Measurements from ENCODE around the gene MAP3K5.

MAP3K5 gene

GRCh38 chr6:136737871-136738691, 54.2 kb downstream of the MAP3K5 start:
- Histone ChIP-seq H4K91ac (ENCODE audit: low read length) (no peak overlapping the region), H2AK5ac (ENCODE audit: low read length, severe bottlenecking) (no peak overlapping the region), H3K4me1 (ENCODE audit: control insufficient read depth, insufficient read depth, low read depth, low read length) (no peaks in the 10 kb centered on the region), H3K9me3 (ENCODE audit: control insufficient read depth, low read length) (no peaks in the 10 kb centered on the region), H4K8ac (ENCODE audit: low read length) (no peak overlapping the region), H2BK15ac (ENCODE audit: low read depth, poor library complexity, severe bottlenecking) (no peak overlapping the region), H3K9ac (ENCODE audit: low read length) (peak overlapping the region; percentile 35), H2BK5ac (ENCODE audit: low read depth, low read length, poor library complexity, severe bottlenecking) (no peak overlapping the region), H2BK120ac (ENCODE audit: low read depth, low read length) (no peak overlapping the region), H3K27ac (ENCODE audit: low read length, poor library complexity, severe bottlenecking) (no peak overlapping the region), H3K18ac (ENCODE audit: low read depth in 1 of 2, low read length in 2 of 2) (no peak overlapping the region), H3K36me3 (ENCODE audit: control insufficient read depth in 1 of 2, insufficient read depth in 2 of 2, low read depth in 1 of 2, low read length in 2 of 2) (no peaks in the 10 kb centered on the region), H2BK12ac (ENCODE audit: low read length in 2 of 2) (peak overlapping the region in 1 of 2 experiments; percentile 56), H3K23ac (ENCODE audit: low read length in 2 of 2) (no peak overlapping the region), H2AFZ (ENCODE audit: low read depth, low read length) (no peak overlapping the region), H3K27me3 (ENCODE audit: control insufficient read depth in 1 of 2, insufficient read depth in 1 of 2, low read length in 2 of 2) (no peaks in the 10 kb centered on the region), H3K4ac (ENCODE audit: low read depth in 1 of 2, low read length in 2 of 2) (peak overlapping the region in 1 of 2 experiments; percentile 10), H3K4me3 (ENCODE audit: insufficient read depth in 1 of 2, low read depth in 1 of 2, low read length in 2 of 2) (peak overlapping the region in 1 of 2 experiments; percentile 14), H3K14ac (ENCODE audit: low read length in 2 of 2) (no peak overlapping the region), H3K4me2 (ENCODE audit: low read length, poor library complexity, severe bottlenecking) (no peak overlapping the region), H3K79me1 (replicated peaks; ENCODE audit: low read length, poor library complexity, severe bottlenecking) (peaks cover 23% of the 10 kb centered on the region)
- DNase-seq, result peak; percentile 87
- 96% methylated on average over 7 of the region's 9 CpGs for WGBS

- peak overlapping the region in 1 of 2 experiments; percentile 47 for H3K4ac ChIP-seq (ENCODE audit: low read depth in 1 of 2, low read length in 2 of 2)
- H3K4me3 ChIP-seq (ENCODE audit: insufficient read depth in 1 of 2, low read depth in 1 of 2, low read length in 2 of 2), result no peak overlapping the region
- 92% methylated on average over 4 of the region's 5 CpGs for WGBS
- no peak overlapping the region for H2BK5ac ChIP-seq (ENCODE audit: low read depth, low read length, poor library complexity, severe bottlenecking)
- no peak overlapping the region for H2AFZ ChIP-seq (ENCODE audit: low read depth, low read length)
- no peak overlapping the region for H2BK120ac ChIP-seq (ENCODE audit: low read depth, low read length)
- no peak overlapping the region for H2AK5ac ChIP-seq (ENCODE audit: low read length, severe bottlenecking)
- no peaks in the 10 kb centered on the region for H3K9me3 ChIP-seq (ENCODE audit: control insufficient read depth, low read length)
- no peak overlapping the region for H3K4me2 ChIP-seq (ENCODE audit: low read length, poor library complexity, severe bottlenecking)
- no peak overlapping the region for H2BK12ac ChIP-seq (ENCODE audit: low read length in 2 of 2)
- peaks cover 24% of the 10 kb centered on the region for H3K79me1 ChIP-seq (replicated peaks; ENCODE audit: low read length, poor library complexity, severe bottlenecking)
- DNase-seq, result no peak
- no peaks in the 10 kb centered on the region for H3K4me1 ChIP-seq (ENCODE audit: control insufficient read depth, insufficient read depth, low read depth, low read length)
- H4K8ac ChIP-seq (ENCODE audit: low read length), result no peak overlapping the region
- no peak overlapping the region for H3K27ac ChIP-seq (ENCODE audit: low read length, poor library complexity, severe bottlenecking)
- no peak overlapping the region for H4K91ac ChIP-seq (ENCODE audit: low read length)
- H2BK15ac ChIP-seq (ENCODE audit: low read depth, poor library complexity, severe bottlenecking), result no peak overlapping the region
- no peaks in the 10 kb centered on the region for H3K36me3 ChIP-seq (ENCODE audit: control insufficient read depth in 1 of 2, insufficient read depth in 2 of 2, low read depth in 1 of 2, low read length in 2 of 2)
- H3K18ac ChIP-seq (ENCODE audit: low read depth in 1 of 2, low read length in 2 of 2), result peak overlapping the region in 1 of 2 experiments; percentile 6
- H3K14ac ChIP-seq (ENCODE audit: low read length in 2 of 2), result no peak overlapping the region
- H3K9ac ChIP-seq (ENCODE audit: low read length), result no peak overlapping the region
- H3K23ac ChIP-seq (ENCODE audit: low read length in 2 of 2), result no peak overlapping the region
- H3K27me3 ChIP-seq (ENCODE audit: control insufficient read depth in 1 of 2, insufficient read depth in 1 of 2, low read length in 2 of 2), result no peaks in the 10 kb centered on the region
These were observed 54.9 kb downstream of the MAP3K5 start for GRCh38 chr6:136737374-136737844.

- no peak overlapping the region for H4K91ac ChIP-seq (ENCODE audit: low read length)
- no peak overlapping the region for H2BK12ac ChIP-seq (ENCODE audit: low read length in 2 of 2)
- no peaks in the 10 kb centered on the region for H3K27me3 ChIP-seq (ENCODE audit: control insufficient read depth in 1 of 2, insufficient read depth in 1 of 2, low read length in 2 of 2)
- no peak for DNase-seq
- H2BK120ac ChIP-seq (ENCODE audit: low read depth, low read length), result no peak overlapping the region
- no peak overlapping the region for H3K27ac ChIP-seq (ENCODE audit: low read length, poor library complexity, severe bottlenecking)
- H3K4me1 ChIP-seq (ENCODE audit: control insufficient read depth, insufficient read depth, low read depth, low read length), result no peaks in the 10 kb centered on the region
- no peak overlapping the region for H3K4me3 ChIP-seq (ENCODE audit: insufficient read depth in 1 of 2, low read depth in 1 of 2, low read length in 2 of 2)
- no peak overlapping the region for H3K4ac ChIP-seq (ENCODE audit: low read depth in 1 of 2, low read length in 2 of 2)
- H2AK5ac ChIP-seq (ENCODE audit: low read length, severe bottlenecking), result no peak overlapping the region
- no peak overlapping the region for H3K14ac ChIP-seq (ENCODE audit: low read length in 2 of 2)
- H2AFZ ChIP-seq (ENCODE audit: low read depth, low read length), result no peak overlapping the region
- WGBS, result 89% methylated on average over 1 of the region's 5 CpGs
- H4K8ac ChIP-seq (ENCODE audit: low read length), result no peak overlapping the region
- H3K36me3 ChIP-seq (ENCODE audit: control insufficient read depth in 1 of 2, insufficient read depth in 2 of 2, low read depth in 1 of 2, low read length in 2 of 2), result no peaks in the 10 kb centered on the region
- H3K9me3 ChIP-seq (ENCODE audit: control insufficient read depth, low read length), result no peaks in the 10 kb centered on the region
- no peak overlapping the region for H2BK15ac ChIP-seq (ENCODE audit: low read depth, poor library complexity, severe bottlenecking)
- H3K23ac ChIP-seq (ENCODE audit: low read length in 2 of 2), result no peak overlapping the region
- H3K79me1 ChIP-seq (replicated peaks; ENCODE audit: low read length, poor library complexity, severe bottlenecking), result peaks cover 27% of the 10 kb centered on the region
- no peak overlapping the region for H3K18ac ChIP-seq (ENCODE audit: low read depth in 1 of 2, low read length in 2 of 2)
- H3K4me2 ChIP-seq (ENCODE audit: low read length, poor library complexity, severe bottlenecking), result no peak overlapping the region
- H2BK5ac ChIP-seq (ENCODE audit: low read depth, low read length, poor library complexity, severe bottlenecking), result no peak overlapping the region
- no peak overlapping the region for H3K9ac ChIP-seq (ENCODE audit: low read length)
These were observed 55.9 kb downstream of the MAP3K5 start for GRCh38 chr6:136736281-136736960.

GRCh38 chr6:136734977-136735376, 57.3 kb downstream of the MAP3K5 start:
- no peak overlapping the region for H4K91ac ChIP-seq (ENCODE audit: low read length)
- H2AK5ac ChIP-seq (ENCODE audit: low read length, severe bottlenecking), result no peak overlapping the region
- H3K4ac ChIP-seq (ENCODE audit: low read depth in 1 of 2, low read length in 2 of 2), result no peak overlapping the region
- no peak overlapping the region for H3K14ac ChIP-seq (ENCODE audit: low read length in 2 of 2)
- no peak overlapping the region for H3K9ac ChIP-seq (ENCODE audit: low read length)
- no peak overlapping the region for H2AFZ ChIP-seq (ENCODE audit: low read depth, low read length)
- H2BK120ac ChIP-seq (ENCODE audit: low read depth, low read length), result no peak overlapping the region
- no peak overlapping the region for H2BK12ac ChIP-seq (ENCODE audit: low read length in 2 of 2)
- H3K79me1 ChIP-seq (replicated peaks; ENCODE audit: low read length, poor library complexity, severe bottlenecking), result peaks cover 33% of the 10 kb centered on the region
- H3K4me3 ChIP-seq (ENCODE audit: insufficient read depth in 1 of 2, low read depth in 1 of 2, low read length in 2 of 2), result no peak overlapping the region
- H3K4me2 ChIP-seq (ENCODE audit: low read length, poor library complexity, severe bottlenecking), result no peak overlapping the region
- H3K4me1 ChIP-seq (ENCODE audit: control insufficient read depth, insufficient read depth, low read depth, low read length), result no peaks in the 10 kb centered on the region
- WGBS, result no CpG with 5 or more reads among the region's 1 CpG
- H3K27me3 ChIP-seq (ENCODE audit: control insufficient read depth in 1 of 2, insufficient read depth in 1 of 2, low read length in 2 of 2), result no peaks in the 10 kb centered on the region
- H4K8ac ChIP-seq (ENCODE audit: low read length), result no peak overlapping the region
- no peak for DNase-seq
- no peak overlapping the region for H3K23ac ChIP-seq (ENCODE audit: low read length in 2 of 2)
- H3K9me3 ChIP-seq (ENCODE audit: control insufficient read depth, low read length), result no peaks in the 10 kb centered on the region
- no peaks in the 10 kb centered on the region for H3K36me3 ChIP-seq (ENCODE audit: control insufficient read depth in 1 of 2, insufficient read depth in 2 of 2, low read depth in 1 of 2, low read length in 2 of 2)
- no peak overlapping the region for H3K27ac ChIP-seq (ENCODE audit: low read length, poor library complexity, severe bottlenecking)
- no peak overlapping the region for H2BK15ac ChIP-seq (ENCODE audit: low read depth, poor library complexity, severe bottlenecking)
- no peak overlapping the region for H2BK5ac ChIP-seq (ENCODE audit: low read depth, low read length, poor library complexity, severe bottlenecking)
- H3K18ac ChIP-seq (ENCODE audit: low read depth in 1 of 2, low read length in 2 of 2), result no peak overlapping the region
